NCI-H526 treated with DMSO at 0.1 percent for 48 hours (cell line): Measurements from ENCODE around the gene CPEB1.
A peak's percentile ranks its signal among the peaks of the same experiment; 100 is the strongest.
"Not testable (repeated sequence)": the region's sequence is repeated elsewhere in the genome, so short reads cannot be mapped to it uniquely, and the experiment has no call there.

Source experiments
- DNase-seq: peaks from one replicate; lab custom pipeline; 2025; lab: John Stamatoyannopoulos, UW

The CPEB1 gene

GRCh38 chr15:82649226-82649999 lies 2.2 kb upstream of the CPEB1 start:
- DNase-seq, result no peak

- no peak for DNase-seq
Measured at GRCh38 chr15:82648257-82649103, 1.3 kb upstream of the CPEB1 start.

- DNase-seq, result no peak
Measured at GRCh38 chr15:82647835-82648256, 683 bp upstream of the CPEB1 start.

- peak; percentile 76 for DNase-seq
Measured at GRCh38 chr15:82646250-82647044, 716 bp downstream of the CPEB1 start.

GRCh38 chr15:82644967-82645852 lies 2.0 kb downstream of the CPEB1 start:
- not testable (repeated sequence) for DNase-seq

- DNase-seq, result no peak
Measured at GRCh38 chr15:82643992-82644391, 3.2 kb downstream of the CPEB1 start.

GRCh38 chr15:82642656-82643055 lies 4.5 kb downstream of the CPEB1 start:
- no peak for DNase-seq

GRCh38 chr15:82641129-82641798 lies 5.9 kb downstream of the CPEB1 start:
- no peak for DNase-seq

GRCh38 chr15:82640672-82641071 lies 6.5 kb downstream of the CPEB1 start:
- no peak for DNase-seq

GRCh38 chr15:82635798-82636197 lies 11.4 kb downstream of the CPEB1 start:
- DNase-seq, result no peak

- DNase-seq, result no peak
Measured at GRCh38 chr15:82630033-82630432, 17.1 kb downstream of the CPEB1 start.

GRCh38 chr15:82625136-82625535 lies 22.0 kb downstream of the CPEB1 start:
- no peak for DNase-seq

- DNase-seq, result no peak
Measured at GRCh38 chr15:82624438-82624837, 22.7 kb downstream of the CPEB1 start.

GRCh38 chr15:82624008-82624407 lies 23.2 kb downstream of the CPEB1 start:
- DNase-seq, result no peak

GRCh38 chr15:82621970-82622369 lies 25.2 kb downstream of the CPEB1 start:
- no peak for DNase-seq

GRCh38 chr15:82613747-82614146 lies 33.4 kb downstream of the CPEB1 start:
- no peak for DNase-seq

GRCh38 chr15:82611348-82611747 lies 35.8 kb downstream of the CPEB1 start:
- no peak for DNase-seq

GRCh38 chr15:82602195-82602594 lies 45.0 kb downstream of the CPEB1 start:
- no peak for DNase-seq

- DNase-seq, result no peak
Measured at GRCh38 chr15:82599862-82600261, 47.3 kb downstream of the CPEB1 start.

- no peak for DNase-seq
Measured at GRCh38 chr15:82597815-82598214, 49.3 kb downstream of the CPEB1 start.

GRCh38 chr15:82595766-82596165 lies 51.4 kb downstream of the CPEB1 start:
- DNase-seq, result no peak
